Measurements from ENCODE around the gene INO80B. TPM values are rescaled to one million over a fixed set of nuclear protein-coding genes. Genes with fewer than 3 reads are reported as not detected.
A peak's percentile ranks its signal among the peaks of the same experiment; 100 is the strongest.

Gene INO80B
- total RNA-seq, 1 experiment from 2014 or later = 26.5 TPM

DNA sequence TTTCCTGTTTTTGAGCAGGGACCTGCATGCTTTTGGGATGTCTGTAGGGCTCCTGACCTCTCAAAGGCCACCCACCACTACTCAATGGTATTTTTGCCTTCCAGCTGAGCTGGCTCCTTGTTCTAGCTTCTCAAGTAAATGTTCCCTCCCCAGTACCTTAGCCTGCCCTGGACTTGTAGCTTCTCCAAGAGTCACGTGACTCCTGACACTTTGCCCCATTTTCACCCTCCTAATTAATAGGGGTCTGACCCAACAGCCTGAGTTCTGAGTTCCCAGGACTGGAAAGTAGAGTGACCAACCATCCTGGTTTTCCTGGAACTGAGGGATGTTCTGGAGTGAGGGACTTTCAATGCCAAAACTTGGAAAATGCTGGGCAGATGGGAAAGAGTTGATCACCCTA, 40.6 kb downstream of the INO80B start:
- H3K4me3 ChIP-seq (ENCODE audit: low read depth in 2 of 2, low read length in 2 of 2) = no peak overlapping the region
- H3K27me3 ChIP-seq (ENCODE audit: control insufficient read depth, insufficient read depth, low read length) = no peaks in the 10 kb centered on the region
- H3K36me3 ChIP-seq (ENCODE audit: control insufficient read depth, insufficient read depth, low read length) = no peaks in the 10 kb centered on the region; the same call in 1 of the 2 replicates
- ChIA-PET CTCF (no interaction called here), POLR2A (no interaction called here)
- no TSS peak for BruUV-seq (replicated peaks)
- peaks cover 15% of the 10 kb centered on the region for H3K4me1 ChIP-seq (ENCODE audit: control insufficient read depth, insufficient read depth, low read length)
- in situ Hi-C loops (cut with HindIII; ENCODE audit: low pct_unique_long_range_greater_than_20kb, low sequenced_read_pairs) (no loop called here), intact Hi-C loops (cut with micrococcal nuclease; ENCODE audit: unreplicated experiment) (no loop called here)
- DNase-seq (ENCODE audit: low read depth, low spot score) (no peak), ATAC-seq (no peak)
- no peaks in the 10 kb centered on the region for H3K9me3 ChIP-seq (ENCODE audit: control insufficient read depth, insufficient read depth, low read depth, low read length)
- no peak overlapping the region for H3K27ac ChIP-seq (ENCODE audit: low read length)
- TF ChIP-seq, protein P1, sequence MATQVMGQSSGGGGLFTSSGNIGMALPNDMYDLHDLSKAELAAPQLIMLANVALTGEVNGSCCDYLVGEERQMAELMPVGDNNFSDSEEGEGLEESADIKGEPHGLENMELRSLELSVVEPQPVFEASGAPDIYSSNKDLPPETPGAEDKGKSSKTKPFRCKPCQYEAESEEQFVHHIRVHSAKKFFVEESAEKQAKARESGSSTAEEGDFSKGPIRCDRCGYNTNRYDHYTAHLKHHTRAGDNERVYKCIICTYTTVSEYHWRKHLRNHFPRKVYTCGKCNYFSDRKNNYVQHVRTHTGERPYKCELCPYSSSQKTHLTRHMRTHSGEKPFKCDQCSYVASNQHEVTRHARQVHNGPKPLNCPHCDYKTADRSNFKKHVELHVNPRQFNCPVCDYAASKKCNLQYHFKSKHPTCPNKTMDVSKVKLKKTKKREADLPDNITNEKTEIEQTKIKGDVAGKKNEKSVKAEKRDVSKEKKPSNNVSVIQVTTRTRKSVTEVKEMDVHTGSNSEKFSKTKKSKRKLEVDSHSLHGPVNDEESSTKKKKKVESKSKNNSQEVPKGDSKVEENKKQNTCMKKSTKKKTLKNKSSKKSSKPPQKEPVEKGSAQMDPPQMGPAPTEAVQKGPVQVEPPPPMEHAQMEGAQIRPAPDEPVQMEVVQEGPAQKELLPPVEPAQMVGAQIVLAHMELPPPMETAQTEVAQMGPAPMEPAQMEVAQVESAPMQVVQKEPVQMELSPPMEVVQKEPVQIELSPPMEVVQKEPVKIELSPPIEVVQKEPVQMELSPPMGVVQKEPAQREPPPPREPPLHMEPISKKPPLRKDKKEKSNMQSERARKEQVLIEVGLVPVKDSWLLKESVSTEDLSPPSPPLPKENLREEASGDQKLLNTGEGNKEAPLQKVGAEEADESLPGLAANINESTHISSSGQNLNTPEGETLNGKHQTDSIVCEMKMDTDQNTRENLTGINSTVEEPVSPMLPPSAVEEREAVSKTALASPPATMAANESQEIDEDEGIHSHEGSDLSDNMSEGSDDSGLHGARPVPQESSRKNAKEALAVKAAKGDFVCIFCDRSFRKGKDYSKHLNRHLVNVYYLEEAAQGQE (IDR thresholded peaks at IDR 0.05; ENCODE audit: insufficient read depth in 1 of 2, low read depth in 2 of 2, low read length in 1 of 2) = no peak
- TF ChIP-seq TCF7L2 (IDR thresholded peaks at IDR 0.05; ENCODE audit: low read depth, low read length) (no peak), POLR2AphosphoS5 (IDR thresholded peaks at IDR 0.05; ENCODE audit: low read depth, low read length) (no peak), SIN3A (IDR thresholded peaks at IDR 0.05; ENCODE audit: borderline replicate concordance, insufficient read depth, low read depth, low read length) (no peak)
- TF ChIP-seq, protein P2, sequence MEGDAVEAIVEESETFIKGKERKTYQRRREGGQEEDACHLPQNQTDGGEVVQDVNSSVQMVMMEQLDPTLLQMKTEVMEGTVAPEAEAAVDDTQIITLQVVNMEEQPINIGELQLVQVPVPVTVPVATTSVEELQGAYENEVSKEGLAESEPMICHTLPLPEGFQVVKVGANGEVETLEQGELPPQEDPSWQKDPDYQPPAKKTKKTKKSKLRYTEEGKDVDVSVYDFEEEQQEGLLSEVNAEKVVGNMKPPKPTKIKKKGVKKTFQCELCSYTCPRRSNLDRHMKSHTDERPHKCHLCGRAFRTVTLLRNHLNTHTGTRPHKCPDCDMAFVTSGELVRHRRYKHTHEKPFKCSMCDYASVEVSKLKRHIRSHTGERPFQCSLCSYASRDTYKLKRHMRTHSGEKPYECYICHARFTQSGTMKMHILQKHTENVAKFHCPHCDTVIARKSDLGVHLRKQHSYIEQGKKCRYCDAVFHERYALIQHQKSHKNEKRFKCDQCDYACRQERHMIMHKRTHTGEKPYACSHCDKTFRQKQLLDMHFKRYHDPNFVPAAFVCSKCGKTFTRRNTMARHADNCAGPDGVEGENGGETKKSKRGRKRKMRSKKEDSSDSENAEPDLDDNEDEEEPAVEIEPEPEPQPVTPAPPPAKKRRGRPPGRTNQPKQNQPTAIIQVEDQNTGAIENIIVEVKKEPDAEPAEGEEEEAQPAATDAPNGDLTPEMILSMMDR (IDR thresholded peaks at IDR 0.05) = no peak

DNA sequence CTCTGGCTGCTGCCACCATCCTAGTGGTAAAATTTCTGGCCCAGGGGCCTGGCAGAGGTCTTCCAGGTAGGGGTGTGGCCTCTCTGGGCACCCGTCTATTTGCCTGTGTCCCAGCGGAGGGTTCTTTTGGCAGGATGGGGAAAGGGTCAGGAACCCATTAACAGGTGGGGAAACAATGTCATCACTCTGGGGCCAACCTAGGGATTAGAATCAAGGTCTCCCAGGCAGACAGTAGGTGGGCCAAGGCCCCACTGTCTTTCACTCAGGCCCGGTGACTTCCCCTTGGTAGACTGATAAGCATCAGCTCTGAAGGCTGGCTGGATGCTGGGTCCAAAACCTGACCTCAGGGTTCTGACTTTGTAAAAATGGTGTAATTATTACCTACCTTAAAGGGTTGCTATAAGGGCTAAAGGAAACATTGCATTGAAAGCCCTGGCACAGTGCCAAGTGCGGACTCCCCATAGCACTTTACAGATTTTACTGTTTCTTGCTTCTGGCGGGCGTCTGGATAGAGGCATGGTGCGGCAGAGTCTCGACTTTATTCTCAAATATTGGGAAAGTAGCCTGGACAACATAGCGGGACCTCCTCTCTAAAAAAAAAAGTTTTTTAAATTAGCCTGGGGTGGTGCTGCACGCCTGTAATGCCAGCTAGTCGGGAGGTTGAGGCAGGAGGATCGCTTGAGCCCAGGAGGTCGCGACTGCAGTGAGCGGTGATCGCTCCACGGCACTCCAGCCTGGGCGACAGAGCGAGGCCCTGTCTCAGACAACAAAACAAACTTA, 42.3 kb downstream of the INO80B start:
- ChIA-PET POLR2A (no interaction called here), CTCF (no interaction called here)
- intact Hi-C loops (cut with micrococcal nuclease; ENCODE audit: unreplicated experiment) (no loop called here), in situ Hi-C loops (cut with HindIII; ENCODE audit: low pct_unique_long_range_greater_than_20kb, low sequenced_read_pairs) (no loop called here)
- DNase-seq (ENCODE audit: low read depth, low spot score) (no peak), ATAC-seq (no peak)
- Histone ChIP-seq H3K4me1 (ENCODE audit: control insufficient read depth, insufficient read depth, low read length) (peaks cover 32% of the 10 kb centered on the region), H3K36me3 (ENCODE audit: control insufficient read depth, insufficient read depth, low read length) (no peaks in the 10 kb centered on the region), H3K9me3 (ENCODE audit: control insufficient read depth, insufficient read depth, low read depth, low read length) (no peaks in the 10 kb centered on the region), H3K27ac (ENCODE audit: low read length) (no peak overlapping the region), H3K4me3 (ENCODE audit: low read depth in 2 of 2, low read length in 2 of 2) (no peak overlapping the region), H3K27me3 (ENCODE audit: control insufficient read depth, insufficient read depth, low read length) (no peaks in the 10 kb centered on the region)
- BruUV-seq (replicated peaks) = no TSS peak
- TF ChIP-seq, protein P1 (IDR thresholded peaks at IDR 0.05; ENCODE audit: insufficient read depth in 1 of 2, low read depth in 2 of 2, low read length in 1 of 2) = no peak
- TF ChIP-seq TCF7L2 (IDR thresholded peaks at IDR 0.05; ENCODE audit: low read depth, low read length) (no peak), POLR2AphosphoS5 (IDR thresholded peaks at IDR 0.05; ENCODE audit: low read depth, low read length) (0 out of 2 replicates have a peak, but pooled peaks have one; percentile 34)
- TF ChIP-seq, protein P2 (IDR thresholded peaks at IDR 0.05) = no peak
